Ureter (tissue), 1 donor: ENCODE results near the gene FIBCD1. TPM values are rescaled to one million over a fixed set of nuclear protein-coding genes. Genes with fewer than 3 reads are reported as not detected.
A peak's percentile ranks its signal among the peaks of the same experiment; 100 is the strongest.

Experiments
- DNase-seq: peaks from one replicate; pipeline ENCODE4 v3.0.0-alpha.2; 2020; ENCODE audit warnings: low spot score
- total RNA-seq: library from RNA; stranded (reverse); gene quantifications from one replicate; pipeline ENCODE4 v1.2.4, GENCODE V29; 2023
- donor health status: DM: yes; HTN: yes; CAD: no.

FIBCD1 gene
- total RNA-seq, 1 donor from 2014 or later: not detected

GRCh38 chr9:130895038-130895437, 44.0 kb downstream of the FIBCD1 start:
- DNase-seq: no peak

- DNase-seq: no peak
Measured at GRCh38 chr9:130894546-130894945, 44.5 kb downstream of the FIBCD1 start.

- DNase-seq: peak; percentile 62
Measured at GRCh38 chr9:130893341-130894101, 45.5 kb downstream of the FIBCD1 start.

GRCh38 chr9:130892477-130893304, 46.4 kb downstream of the FIBCD1 start:
- no peak for DNase-seq

- no peak for DNase-seq
Measured at GRCh38 chr9:130891688-130892476, 47.2 kb downstream of the FIBCD1 start.

- DNase-seq: no peak
Measured at GRCh38 chr9:130890870-130891687, 48.0 kb downstream of the FIBCD1 start.

- DNase-seq: no peak
Measured at GRCh38 chr9:130890124-130890523, 48.9 kb downstream of the FIBCD1 start.

- DNase-seq: no peak
Measured at GRCh38 chr9:130888146-130888885, 50.7 kb downstream of the FIBCD1 start.

- no peak for DNase-seq
Measured at GRCh38 chr9:130887494-130888144, 51.4 kb downstream of the FIBCD1 start.

GRCh38 chr9:130886981-130887380, 52.1 kb downstream of the FIBCD1 start:
- DNase-seq: no peak

- no peak for DNase-seq
Measured at GRCh38 chr9:130885484-130886375, 53.3 kb downstream of the FIBCD1 start.

GRCh38 chr9:130884542-130885483, 54.2 kb downstream of the FIBCD1 start:
- no peak for DNase-seq

GRCh38 chr9:130884111-130884531, 54.9 kb downstream of the FIBCD1 start:
- DNase-seq: no peak

- no peak for DNase-seq
Measured at GRCh38 chr9:130883479-130883878, 55.6 kb downstream of the FIBCD1 start.

GRCh38 chr9:130882696-130883225, 56.3 kb downstream of the FIBCD1 start:
- DNase-seq: no peak

- no peak for DNase-seq
Measured at GRCh38 chr9:130881516-130881915, 57.5 kb downstream of the FIBCD1 start.

- no peak for DNase-seq
Measured at GRCh38 chr9:130880599-130881220, 58.3 kb downstream of the FIBCD1 start.
